Fibroblast of skin of left biceps (primary cell): ENCODE data around the gene NCOA6.
"Not testable (repeated sequence)": the region's sequence is repeated elsewhere in the genome, so short reads cannot be mapped to it uniquely, and the experiment has no call there.

ENCODE experiments used
- DNase-seq, 2 experiments: peaks; one replicate each; pipeline ENCODE4 v3.0.0-alpha.2; 2013; ENCODE audit warnings: low read depth in 2 of 2

The NCOA6 gene

GRCh38 chr20:34829191-34829590 is 3.7 kb upstream of the NCOA6 start:
- DNase-seq, result no peak

GRCh38 chr20:34824806-34825529 is 483 bp downstream of the NCOA6 start:
- peak in 1 of 2 experiments; percentile 4 for DNase-seq

GRCh38 chr20:34824452-34824805 is 1.0 kb downstream of the NCOA6 start:
- DNase-seq, result peak in 1 of 2 experiments; percentile 3

GRCh38 chr20:34824026-34824425 is 1.4 kb downstream of the NCOA6 start:
- no peak for DNase-seq

- no peak for DNase-seq
Measured at GRCh38 chr20:34820805-34821578, 4.5 kb downstream of the NCOA6 start.

- DNase-seq, result no peak
Measured at GRCh38 chr20:34817801-34818200, 7.7 kb downstream of the NCOA6 start.

- DNase-seq, result no peak
Measured at GRCh38 chr20:34817072-34817471, 8.4 kb downstream of the NCOA6 start.

GRCh38 chr20:34815636-34816035 is 9.8 kb downstream of the NCOA6 start:
- no peak for DNase-seq

GRCh38 chr20:34808583-34808982 is 16.9 kb downstream of the NCOA6 start:
- DNase-seq, result no peak

- not testable (repeated sequence) for DNase-seq
Measured at GRCh38 chr20:34807944-34808465, 17.4 kb downstream of the NCOA6 start.

GRCh38 chr20:34806255-34806654 is 19.2 kb downstream of the NCOA6 start:
- no peak for DNase-seq

- no peak for DNase-seq
Measured at GRCh38 chr20:34798871-34799270, 26.6 kb downstream of the NCOA6 start.

GRCh38 chr20:34798328-34798727 is 27.1 kb downstream of the NCOA6 start:
- DNase-seq, result no peak

- no peak for DNase-seq
Measured at GRCh38 chr20:34797012-34797995, 28.1 kb downstream of the NCOA6 start.

GRCh38 chr20:34794006-34794585 is 31.4 kb downstream of the NCOA6 start:
- no peak for DNase-seq

GRCh38 chr20:34792687-34793363 is 32.6 kb downstream of the NCOA6 start:
- DNase-seq, result no peak

GRCh38 chr20:34791289-34792020 is 34.0 kb downstream of the NCOA6 start:
- peak; percentile 49 to 52 for DNase-seq

GRCh38 chr20:34781220-34781619 is 44.2 kb downstream of the NCOA6 start:
- DNase-seq, result no peak

- DNase-seq, result not testable (repeated sequence)
Measured at GRCh38 chr20:34780291-34780690, 45.2 kb downstream of the NCOA6 start.

- no peak for DNase-seq
Measured at GRCh38 chr20:34776177-34776576, 49.3 kb downstream of the NCOA6 start.
